H9 (cell line): Measurements from ENCODE around the gene ATP5PB. TPM values are rescaled to one million over a fixed set of nuclear protein-coding genes. Genes with fewer than 3 reads are reported as not detected.

ENCODE experiments used
- DNase-seq: peaks from one replicate; pipeline ENCODE4 v3.0.0-alpha.2; 2017
- H2AFZ ChIP-seq: one replicate; pipeline ENCODE4 v1.6.1; 2013; ENCODE audit warnings: mild to moderate bottlenecking, low read length, control low read depth, moderate library complexity
- H2AK5ac ChIP-seq: 2 replicates; pipeline ENCODE4 v1.6.1; 2013; ENCODE audit warnings: low read length, control low read depth, mixed read lengths; ENCODE audit not compliant: insufficient read length
- H2BK120ac ChIP-seq: one replicate; pipeline ENCODE4 v1.6.1; 2013; ENCODE audit warnings: low read depth, mild to moderate bottlenecking, low read length, control low read depth, inconsistent platforms; ENCODE audit not compliant: poor library complexity, severe bottlenecking
- H2BK12ac ChIP-seq: 2 replicates; pipeline ENCODE4 v1.6.1; 2013; ENCODE audit warnings: low read length, control low read depth, mixed read lengths, low read depth; ENCODE audit not compliant: insufficient read length
- H2BK15ac ChIP-seq: 2 replicates; pipeline ENCODE4 v1.6.1; 2013; ENCODE audit warnings: low read depth, low read length, control low read depth
- H2BK20ac ChIP-seq: one replicate; pipeline ENCODE4 v1.6.1; 2013; ENCODE audit warnings: low read depth, mild to moderate bottlenecking, low read length, control low read depth, inconsistent platforms; ENCODE audit not compliant: poor library complexity, severe bottlenecking
- H2BK5ac ChIP-seq: 2 replicates; pipeline ENCODE4 v1.6.1; 2013; ENCODE audit warnings: low read length, control low read depth, mixed read lengths; ENCODE audit not compliant: insufficient read length
- H3K14ac ChIP-seq: 2 replicates; pipeline ENCODE4 v1.6.1; 2013; ENCODE audit warnings: low read length, control low read depth; ENCODE audit not compliant: insufficient read depth
- H3K18ac ChIP-seq: 2 replicates; pipeline ENCODE4 v1.6.1; 2013; ENCODE audit warnings: low read depth, mild to moderate bottlenecking, mixed read lengths, low read length, control low read depth; ENCODE audit not compliant: insufficient read length
- H3K23ac ChIP-seq: 2 replicates; pipeline ENCODE4 v1.6.1; 2013; ENCODE audit warnings: low read length, control low read depth, mixed read lengths, low read depth; ENCODE audit not compliant: insufficient read length
- H3K23me2 ChIP-seq: 2 replicates; pipeline ENCODE4 v1.6.1; 2013; ENCODE audit warnings: low read depth, mild to moderate bottlenecking, mixed read lengths, low read length, control low read depth; ENCODE audit not compliant: insufficient read length, poor library complexity, severe bottlenecking
- H3K27ac ChIP-seq: 2 replicates; pipeline ENCODE4 v1.5.1; 2013; ENCODE audit warnings: low read length, control low read depth, mixed read lengths, low read depth; ENCODE audit not compliant: insufficient read length
- H3K27me3 ChIP-seq: 2 replicates; pipeline ENCODE4 v1.6.1; 2013; ENCODE audit warnings: low read length, control low read depth, inconsistent platforms; ENCODE audit not compliant: insufficient read depth
- H3K4ac ChIP-seq: 2 replicates; pipeline ENCODE4 v1.6.1; 2013; ENCODE audit warnings: low read depth, mild to moderate bottlenecking, control low read depth, inconsistent platforms, low read length, moderate library complexity
- H3K4me1 ChIP-seq: 2 replicates; pipeline ENCODE4 v1.6.1; 2013; ENCODE audit warnings: low read length, control low read depth, inconsistent platforms; ENCODE audit not compliant: insufficient read depth
- H3K4me2 ChIP-seq: 2 replicates; pipeline ENCODE4 v1.6.1; 2013; ENCODE audit warnings: low read length, control low read depth, mixed read lengths; ENCODE audit not compliant: insufficient read length, insufficient read depth
- H3K56ac ChIP-seq: 2 replicates; pipeline ENCODE4 v1.6.1; 2013; ENCODE audit warnings: low read depth, mild to moderate bottlenecking, mixed read lengths, low read length, control low read depth; ENCODE audit not compliant: insufficient read length
- H3K79me1 ChIP-seq: 2 replicates; pipeline ENCODE4 v1.6.1; 2013; ENCODE audit warnings: low read depth, mild to moderate bottlenecking, moderate library complexity, low read length, control low read depth, inconsistent platforms; ENCODE audit not compliant: insufficient read depth, poor library complexity, severe bottlenecking
- H3K79me2 ChIP-seq: 2 replicates; pipeline ENCODE4 v1.6.1; 2013; ENCODE audit warnings: low read length, control low read depth, inconsistent platforms; ENCODE audit not compliant: insufficient read depth
- H3K9ac ChIP-seq: 2 replicates; pipeline ENCODE4 v1.6.1; 2013; ENCODE audit warnings: low read length, control low read depth, mixed read lengths; ENCODE audit not compliant: insufficient read length; ENCODE audit errors: extremely low read depth
- H3K9me3 ChIP-seq: one replicate; pipeline ENCODE4 v1.6.1; 2013; ENCODE audit warnings: low read depth, low read length, inconsistent platforms; ENCODE audit not compliant: control insufficient read depth
- H3T11ph ChIP-seq: one replicate; pipeline ENCODE4 v1.6.1; 2013; ENCODE audit warnings: mild to moderate bottlenecking, low read length, control low read depth, inconsistent platforms
- H4K20me1 ChIP-seq: one replicate; pipeline ENCODE4 v1.6.1; 2013; ENCODE audit not compliant: control insufficient read depth, insufficient read length, insufficient read depth
- H4K5ac ChIP-seq: 2 replicates; pipeline ENCODE4 v1.6.1; 2013; ENCODE audit warnings: low read depth, mild to moderate bottlenecking, mixed read lengths, low read length, control low read depth; ENCODE audit not compliant: insufficient read length
- H4K8ac ChIP-seq: replicated peaks from 2 replicates; pipeline ENCODE4 v1.6.1; 2013; ENCODE audit warnings: low read length, control low read depth, mixed read lengths, low read depth; ENCODE audit not compliant: insufficient read length
- H4K91ac ChIP-seq: 2 replicates; pipeline ENCODE4 v1.6.1; 2013; ENCODE audit warnings: low read depth, mild to moderate bottlenecking, moderate library complexity, mixed read lengths, low read length, control low read depth; ENCODE audit not compliant: insufficient read length
- H3K27ac Mint-ChIP-seq, 3 experiments: 2 replicates in 2 of 3; 3 replicates in 1 of 3; pipeline ENCODE4 v1.8.0; 2020 to 2021; ENCODE audit warnings: mixed read lengths in 3 of 3, mild to moderate bottlenecking in 1 of 3, moderate library complexity in 1 of 3
- H3K27me3 Mint-ChIP-seq: 2 replicates; pipeline ENCODE4 v1.8.0; 2021; ENCODE audit warnings: low read depth, mild to moderate bottlenecking, moderate library complexity, mixed read lengths
- H3K36me3 Mint-ChIP-seq, 3 experiments: 2 replicates in 2 of 3; 3 replicates in 1 of 3; pipeline ENCODE4 v1.8.0; 2020 to 2021; ENCODE audit warnings: low read depth in 3 of 3, mixed read lengths in 3 of 3; ENCODE audit not compliant: insufficient read depth in 1 of 3
- H3K4me1 Mint-ChIP-seq, 2 experiments: 2 replicates each; pipeline ENCODE4 v1.8.0; 2020; ENCODE audit warnings: mixed read lengths in 2 of 2
- H3K4me3 Mint-ChIP-seq, 2 experiments: 2 replicates in 1 of 2; 3 replicates in 1 of 2; pipeline ENCODE4 v1.8.0; 2020 to 2021; ENCODE audit warnings: mild to moderate bottlenecking in 2 of 2, mixed read lengths in 2 of 2, moderate library complexity in 1 of 2
- H3K9me3 Mint-ChIP-seq, 2 experiments: 2 replicates in 1 of 2; 3 replicates in 1 of 2; pipeline ENCODE4 v1.8.0; 2020; ENCODE audit warnings: mild to moderate bottlenecking in 2 of 2, mixed read lengths in 2 of 2, moderate library complexity in 1 of 2
- CTCF ChIP-seq: fragments of 200-600 bp; sonication (generic); conservative IDR thresholded peaks from 3 replicates; pipeline ENCODE4 v1.8.0; 2021; ENCODE audit warnings: antibody characterized with exemption, mild to moderate bottlenecking
- WGBS: extraction: QIAGEN DNeasy Blood & Tissue Kit; methylation state at CpG from one replicate; pipeline ENCODE4 v1.1.7; 2013; ENCODE audit warnings: missing lambda C conversion rate, low lambda C conversion rate, mixed read lengths; ENCODE audit not compliant: insufficient read length; ENCODE audit errors: extremely low coverage; 5-methylcytosine and 5-hydroxymethylcytosine counted together
- total RNA-seq: library from RNA; stranded (reverse); gene quantifications from 2 replicates; pipeline ENCODE4 v1.2.1, GENCODE V29; 2021

Gene ATP5PB
- total RNA-seq, 1 experiment from 2014 or later: 250 TPM

GRCh38 chr1:111505641-111506119 lies 56.4 kb downstream of the ATP5PB start:
- H4K5ac ChIP-seq: no peak overlapping the region
- no peaks in the 10 kb centered on the region for H3K27me3 ChIP-seq
- no peak overlapping the region for H3K4ac ChIP-seq
- H3K27ac ChIP-seq: no peak overlapping the region
- H3K23ac ChIP-seq: no peak overlapping the region
- H2BK120ac ChIP-seq: no peak overlapping the region
- H3K79me2 ChIP-seq: no peaks in the 10 kb centered on the region
- no peak overlapping the region for H4K91ac ChIP-seq
- no peak overlapping the region for H2BK12ac ChIP-seq
- no peak overlapping the region for H3K18ac ChIP-seq
- H3K4me2 ChIP-seq: no peak overlapping the region
- no peak overlapping the region for H2BK5ac ChIP-seq
- no peaks in the 10 kb centered on the region for H3K9me3 ChIP-seq
- no peak overlapping the region for H2AK5ac ChIP-seq
- H3K14ac ChIP-seq: no peak overlapping the region
- H4K20me1 ChIP-seq: no peaks in the 10 kb centered on the region
- no peaks in the 10 kb centered on the region for H3K4me1 ChIP-seq
- Mint-ChIP-seq H3K9me3 (no peaks in the 10 kb centered on the region), H3K27ac (no peak overlapping the region), H3K36me3 (no peaks in the 10 kb centered on the region), H3K4me1 (peaks cover 6 to 10% of the 10 kb centered on the region in 2 experiments), H3K4me3 (no peak overlapping the region), H3K27me3 (peaks cover 3% of the 10 kb centered on the region)
- H3T11ph ChIP-seq: no peak overlapping the region
- no peaks in the 10 kb centered on the region for H3K23me2 ChIP-seq
- H2BK20ac ChIP-seq: no peak overlapping the region
- DNase-seq: no peak
- H3K79me1 ChIP-seq: no peaks in the 10 kb centered on the region
- H2AFZ ChIP-seq: no peak overlapping the region
- no peak overlapping the region for H4K8ac ChIP-seq
- no peak overlapping the region for H3K9ac ChIP-seq
- H3K56ac ChIP-seq: no peak overlapping the region
- TF ChIP-seq CTCF: no peak
- no peak overlapping the region for H2BK15ac ChIP-seq
- no CpG with 5 or more reads among the region's 6 CpGs for WGBS
